Hepatocyte (in vitro differentiated cells): Measurements from ENCODE around the gene PLS1. TPM values are rescaled to one million over a fixed set of nuclear protein-coding genes. Genes with fewer than 3 reads are reported as not detected.
"Not testable (repeated sequence)": the region's sequence is repeated elsewhere in the genome, so short reads cannot be mapped to it uniquely, and the experiment has no call there.

Experiments
- DNase-seq: peaks from one replicate; pipeline ENCODE4 v3.0.0-alpha.2; 2016; ENCODE audit warnings: low spot score
- H2AFZ ChIP-seq: fragments of 200-600 bp; sonication (generic); 2 replicates; pipeline ENCODE4 v1.6.0; 2016; ENCODE audit warnings: antibody characterized with exemption, mild to moderate bottlenecking
- H3K27ac ChIP-seq: fragments of 200-600 bp; sonication (generic); 2 replicates; pipeline ENCODE4 v1.5.1; 2016; ENCODE audit warnings: mild to moderate bottlenecking
- H3K27me3 ChIP-seq: fragments of 200-600 bp; sonication (generic); 2 replicates; pipeline ENCODE4 v1.6.1; 2016
- H3K36me3 ChIP-seq: fragments of 200-600 bp; sonication (generic); replicated peaks from 2 replicates; pipeline ENCODE4 v1.5.1; 2016; ENCODE audit warnings: low read depth; ENCODE audit not compliant: insufficient read depth
- H3K4me1 ChIP-seq: fragments of 200-600 bp; sonication (generic); 2 replicates; pipeline ENCODE4 v1.5.1; 2016; ENCODE audit warnings: mild to moderate bottlenecking, moderate library complexity; ENCODE audit not compliant: insufficient read depth
- H3K4me2 ChIP-seq: fragments of 200-600 bp; sonication (generic); 2 replicates; pipeline ENCODE4 v1.6.0; 2016
- H3K4me3 ChIP-seq: fragments of 200-600 bp; sonication (generic); 2 replicates; pipeline ENCODE4 v1.5.1; 2016; ENCODE audit warnings: mild to moderate bottlenecking
- H3K79me2 ChIP-seq: fragments of 200-600 bp; sonication (generic); 2 replicates; pipeline ENCODE4 v1.6.0; 2017; ENCODE audit warnings: mild to moderate bottlenecking
- H3K9me2 ChIP-seq: fragments of 200-600 bp; sonication (generic); replicated peaks from 2 replicates; pipeline ENCODE4 v1.6.0; 2017; ENCODE audit warnings: mild to moderate bottlenecking; ENCODE audit not compliant: insufficient read depth
- H3K9me3 ChIP-seq: fragments of 200-600 bp; sonication (generic); 2 replicates; pipeline ENCODE4 v1.5.1; 2016; ENCODE audit warnings: low read depth, mild to moderate bottlenecking
- H4K20me1 ChIP-seq: fragments of 200-600 bp; sonication (generic); 2 replicates; pipeline ENCODE4 v1.6.0; 2016; ENCODE audit warnings: mild to moderate bottlenecking; ENCODE audit not compliant: insufficient read depth, poor library complexity, severe bottlenecking
- CTCF ChIP-seq: fragments of 200-600 bp; sonication (generic); IDR thresholded peaks from 2 replicates; pipeline ENCODE4 v1.5.1; 2016; ENCODE audit warnings: antibody characterized with exemption, mild to moderate bottlenecking; ENCODE audit not compliant: poor library complexity
- EZH2 ChIP-seq: fragments of 200-600 bp; sonication (generic); IDR thresholded peaks from 2 replicates; pipeline ENCODE4 v1.6.1; 2016; ENCODE audit warnings: antibody characterized with exemption, mild to moderate bottlenecking, borderline replicate concordance
- EZH2phosphoT487 ChIP-seq: fragments of 200-600 bp; sonication (generic); IDR thresholded peaks from one replicate; pipeline ENCODE4 v1.6.1; 2018; ENCODE audit warnings: antibody characterized with exemption, mild to moderate bottlenecking, low read depth, moderate library complexity; ENCODE audit not compliant: unreplicated experiment, severe bottlenecking
- WGBS: methylation state at CpG from one replicate; pipeline ENCODE4 v1.1.6; 2016; ENCODE audit warnings: low lambda C conversion rate; ENCODE audit errors: missing lambda C conversion rate; 5-methylcytosine and 5-hydroxymethylcytosine counted together
- polyA plus RNA-seq: library from polyadenylated mRNA; unstranded; fragments of >200 nt; fragmentation: Nextera tagmentation; extraction: Ambion mirVana; gene quantifications from 2 replicates; pipeline ENCODE4 v1.2.1, GENCODE V29; 2016
- total RNA-seq: library from RNA; depleted of rRNA; stranded (reverse); fragments of >200 nt; gene quantifications from 2 replicates; pipeline ENCODE4 v1.2.3, GENCODE V29; 2014

Gene PLS1
- total RNA-seq (21.1 and 22.8 TPM in 2 replicates), polyA plus RNA-seq (9.7 and 13.0 TPM in 2 replicates)

GRCh38 chr3:142595951-142596725 is at the start of gene PLS1:
PLS1 (plus strand) TSS chr3:142596393; CDS start chr3:142664238, 67,845 bp downstream.
- DNase-seq = peak; percentile 91
- no peaks in the 10 kb centered on the region for H3K9me2 ChIP-seq
- peaks cover 18% of the 10 kb centered on the region for H3K79me2 ChIP-seq
- H3K4me3 ChIP-seq = peak within 1 kb of the TSS; percentile 68
- H3K27me3 ChIP-seq = no peaks in the 10 kb centered on the region
- 1% methylated on average over 50 of the region's 56 CpGs for WGBS
- peak within 1 kb of the TSS; percentile 93 for H3K27ac ChIP-seq
- H2AFZ ChIP-seq = peak within 1 kb of the TSS; percentile 77
- H3K4me1 ChIP-seq = no peaks in the 10 kb centered on the region
- H3K36me3 ChIP-seq = no peaks in the 10 kb centered on the region
- TF ChIP-seq EZH2 = no peak
- no peak for TF ChIP-seq CTCF
- no peak for TF ChIP-seq EZH2phosphoT487
- H4K20me1 ChIP-seq = no peaks in the 10 kb centered on the region
- H3K9me3 ChIP-seq = no peaks in the 10 kb centered on the region
- peak within 1 kb of the TSS; percentile 82 for H3K4me2 ChIP-seq

- 96% methylated on average over 7 of the region's 7 CpGs for WGBS
- no peak overlapping the region for H3K4me2 ChIP-seq
- H3K27me3 ChIP-seq = no peaks in the 10 kb centered on the region
- H3K27ac ChIP-seq = no peak overlapping the region
- no peaks in the 10 kb centered on the region for H3K9me3 ChIP-seq
- H3K9me2 ChIP-seq = no peaks in the 10 kb centered on the region
- H3K36me3 ChIP-seq = no peaks in the 10 kb centered on the region
- H2AFZ ChIP-seq = no peak overlapping the region
- no peak overlapping the region for H3K4me3 ChIP-seq
- TF ChIP-seq EZH2phosphoT487 (no peak), CTCF (no peak), EZH2 (no peak)
- no peaks in the 10 kb centered on the region for H3K79me2 ChIP-seq
- no peak for DNase-seq
- no peaks in the 10 kb centered on the region for H4K20me1 ChIP-seq
- no peaks in the 10 kb centered on the region for H3K4me1 ChIP-seq
Measured at GRCh38 chr3:142549986-142550385, 46.2 kb upstream of the PLS1 start.

GRCh38 chr3:142552579-142552978 is 43.6 kb upstream of the PLS1 start:
- not testable (repeated sequence) for H3K27me3 ChIP-seq, H3K36me3 ChIP-seq
- 100% methylated on average over 1 of the region's 1 CpG for WGBS

GRCh38 chr3:142553741-142554140 is 42.5 kb upstream of the PLS1 start:
- Histone ChIP-seq H3K4me3 (no peak overlapping the region), H3K36me3 (no peaks in the 10 kb centered on the region), H3K27me3 (no peaks in the 10 kb centered on the region), H3K79me2 (no peaks in the 10 kb centered on the region), H3K27ac (no peak overlapping the region), H4K20me1 (no peaks in the 10 kb centered on the region), H3K4me2 (no peak overlapping the region), H3K4me1 (no peaks in the 10 kb centered on the region), H2AFZ (no peak overlapping the region), H3K9me2 (no peaks in the 10 kb centered on the region), H3K9me3 (no peaks in the 10 kb centered on the region)
- no peak for DNase-seq
- TF ChIP-seq CTCF (no peak), EZH2 (no peak), EZH2phosphoT487 (no peak)
- WGBS = 97% methylated on average over 1 of the region's 1 CpG

More at GRCh38 chr3:142552579-142552978, 43.6 kb upstream of the PLS1 start:
- H4K20me1 ChIP-seq, DNase-seq, H3K79me2 ChIP-seq, H3K4me1 ChIP-seq, H3K4me2 ChIP-seq, H2AFZ ChIP-seq, H3K9me3 ChIP-seq, H3K27ac ChIP-seq, H3K4me3 ChIP-seq, H3K9me2 ChIP-seq: not testable (repeated sequence)
